GM12873 (cell line): Measurements from ENCODE around the gene ROPN1B.

Source experiments
- TF ChIP-seq, protein P1 (sequence below): IDR thresholded peaks from 2 replicates; pipeline ENCODE4 v1.5.1; 2012; ENCODE audit warnings: low read depth, mild to moderate bottlenecking, moderate library complexity, low read length, control low read depth; ENCODE audit not compliant: insufficient read depth; ENCODE audit errors: missing control alignments

Gene ROPN1B

DNA sequence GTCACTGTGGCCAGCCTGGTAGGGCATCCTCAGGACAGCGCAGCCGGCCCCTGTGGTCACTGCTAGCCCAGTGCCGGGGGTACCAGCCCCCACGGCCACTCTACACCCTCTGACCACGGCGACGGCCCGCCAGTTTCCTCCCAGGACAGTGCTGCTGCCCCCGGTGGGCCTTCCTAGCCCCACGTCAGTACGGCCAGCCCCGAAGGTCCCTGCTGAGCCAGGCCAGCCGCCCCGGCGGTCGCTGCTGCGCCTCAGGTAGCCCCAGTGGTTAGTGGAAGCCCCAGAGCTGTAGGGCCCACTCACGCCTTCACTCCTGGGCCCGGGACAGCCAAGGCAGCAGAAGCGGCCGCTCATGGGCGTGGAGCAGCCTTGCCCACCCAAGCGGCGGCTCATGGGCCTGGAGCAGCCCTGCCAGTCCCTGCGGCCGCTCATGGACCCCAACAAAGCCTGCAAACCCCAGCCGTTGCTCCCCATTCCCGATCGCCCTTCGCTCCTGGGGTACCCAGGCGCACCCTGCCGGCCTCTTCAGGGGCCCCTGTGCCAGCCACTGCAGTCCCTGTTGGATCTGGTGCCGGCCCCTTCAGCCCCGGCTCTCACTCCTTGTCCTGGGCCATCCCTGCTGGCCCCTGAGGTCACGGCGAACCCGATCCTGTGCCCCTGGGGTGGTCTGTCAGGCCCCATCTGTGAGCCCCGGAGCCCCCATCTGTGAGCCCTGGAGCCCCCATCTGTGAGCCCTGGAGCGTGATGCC is 9.5 kb upstream of the ROPN1B start:
- TF ChIP-seq, protein P1, sequence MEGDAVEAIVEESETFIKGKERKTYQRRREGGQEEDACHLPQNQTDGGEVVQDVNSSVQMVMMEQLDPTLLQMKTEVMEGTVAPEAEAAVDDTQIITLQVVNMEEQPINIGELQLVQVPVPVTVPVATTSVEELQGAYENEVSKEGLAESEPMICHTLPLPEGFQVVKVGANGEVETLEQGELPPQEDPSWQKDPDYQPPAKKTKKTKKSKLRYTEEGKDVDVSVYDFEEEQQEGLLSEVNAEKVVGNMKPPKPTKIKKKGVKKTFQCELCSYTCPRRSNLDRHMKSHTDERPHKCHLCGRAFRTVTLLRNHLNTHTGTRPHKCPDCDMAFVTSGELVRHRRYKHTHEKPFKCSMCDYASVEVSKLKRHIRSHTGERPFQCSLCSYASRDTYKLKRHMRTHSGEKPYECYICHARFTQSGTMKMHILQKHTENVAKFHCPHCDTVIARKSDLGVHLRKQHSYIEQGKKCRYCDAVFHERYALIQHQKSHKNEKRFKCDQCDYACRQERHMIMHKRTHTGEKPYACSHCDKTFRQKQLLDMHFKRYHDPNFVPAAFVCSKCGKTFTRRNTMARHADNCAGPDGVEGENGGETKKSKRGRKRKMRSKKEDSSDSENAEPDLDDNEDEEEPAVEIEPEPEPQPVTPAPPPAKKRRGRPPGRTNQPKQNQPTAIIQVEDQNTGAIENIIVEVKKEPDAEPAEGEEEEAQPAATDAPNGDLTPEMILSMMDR = no peak

DNA sequence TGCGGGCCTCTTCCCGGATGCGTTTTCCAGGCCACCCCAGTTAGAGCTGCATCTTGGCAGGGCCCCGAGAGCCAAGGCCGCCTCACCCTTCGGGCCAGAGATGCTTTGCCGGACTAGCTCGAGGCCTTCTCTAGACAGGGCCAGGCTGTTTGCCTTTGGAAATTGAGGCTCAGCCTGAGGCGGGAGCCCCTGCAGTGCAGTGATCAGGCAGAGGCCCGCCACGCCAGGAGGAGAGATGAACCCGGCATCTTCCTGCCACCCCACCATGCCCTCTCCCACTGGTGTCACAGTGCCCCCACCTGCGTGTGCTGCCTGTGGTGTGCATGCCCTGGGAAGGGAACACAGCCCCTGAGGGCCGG is 8.9 kb upstream of the ROPN1B start:
- TF ChIP-seq, protein P1 = no peak

DNA sequence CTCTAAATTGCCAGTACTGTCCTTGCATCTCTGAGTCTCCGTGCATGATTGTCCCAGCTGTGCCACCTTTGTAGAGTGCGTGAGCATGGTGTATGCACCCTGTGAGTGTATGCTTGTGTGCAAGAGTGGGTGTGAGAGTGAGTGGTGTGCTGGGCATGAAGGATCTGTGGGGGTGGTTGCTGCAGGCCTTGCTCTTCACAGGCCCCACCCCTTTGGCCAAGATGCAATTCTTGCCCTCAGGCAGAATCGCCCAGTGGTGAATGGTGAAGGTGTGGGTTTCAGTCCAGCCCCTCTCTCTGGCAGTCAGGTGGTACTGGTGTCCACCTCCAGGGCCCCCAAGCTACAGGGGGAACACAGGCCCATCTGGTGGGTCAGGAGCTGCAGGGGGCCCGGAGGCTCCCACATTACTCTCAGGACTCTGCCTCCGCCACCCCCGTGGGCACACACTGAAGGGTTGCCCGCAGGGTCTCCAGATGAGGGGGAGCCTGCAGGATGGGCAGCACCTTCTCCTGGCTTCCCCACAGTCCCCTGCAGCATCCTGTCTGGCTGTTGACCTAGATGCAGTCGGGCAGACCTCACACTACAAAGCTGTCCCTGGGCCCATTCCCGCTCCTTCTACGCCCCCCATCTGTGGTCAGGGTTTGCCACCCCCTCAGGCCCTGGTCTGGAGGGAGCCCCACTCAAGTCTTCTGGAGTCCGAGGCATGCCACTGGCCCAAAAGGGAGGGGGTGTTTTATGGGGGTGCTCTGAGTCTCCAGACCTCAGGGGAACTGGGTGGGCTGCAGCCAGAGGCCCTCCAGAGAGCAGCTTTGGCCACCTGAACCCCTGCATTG is 8.3 kb upstream of the ROPN1B start:
- TF ChIP-seq, protein P1 = no peak

DNA sequence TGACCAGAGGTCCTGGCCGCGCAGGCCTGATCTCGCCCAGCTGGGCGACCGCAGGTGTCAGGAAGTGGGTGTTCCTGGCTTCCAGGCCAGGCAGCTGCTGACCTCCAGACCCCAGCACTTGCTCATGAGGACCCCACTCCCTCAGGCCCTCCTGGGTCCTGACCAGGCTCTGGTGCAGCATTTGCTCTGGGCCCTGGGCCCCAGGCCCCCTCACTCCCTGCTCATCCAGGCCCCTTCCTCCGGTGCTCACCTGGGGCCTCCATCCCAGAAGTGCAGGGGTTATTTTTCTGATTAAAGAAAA is 7.7 kb upstream of the ROPN1B start:
- TF ChIP-seq, protein P1 = no peak

DNA sequence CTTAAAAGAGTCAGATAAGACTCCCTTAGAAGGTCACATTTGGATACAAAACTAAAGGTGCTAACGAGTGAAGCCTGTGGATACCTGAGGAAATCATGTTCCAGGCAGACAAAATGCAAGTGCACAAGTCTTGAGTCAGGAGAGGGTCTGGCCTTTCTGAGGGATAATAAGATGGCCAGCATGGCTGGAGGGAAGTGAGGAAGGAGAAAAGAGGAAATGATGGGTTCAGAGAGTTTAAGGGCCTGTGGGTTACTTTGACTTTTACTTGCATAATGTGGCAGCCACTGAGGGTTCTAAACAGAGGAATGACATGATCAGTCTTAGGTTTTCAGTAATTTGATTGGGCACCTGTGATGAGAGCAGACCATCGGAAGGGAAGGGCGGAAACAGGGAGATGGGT is 3.5 kb upstream of the ROPN1B start:
- TF ChIP-seq, protein P1 = no peak

DNA sequence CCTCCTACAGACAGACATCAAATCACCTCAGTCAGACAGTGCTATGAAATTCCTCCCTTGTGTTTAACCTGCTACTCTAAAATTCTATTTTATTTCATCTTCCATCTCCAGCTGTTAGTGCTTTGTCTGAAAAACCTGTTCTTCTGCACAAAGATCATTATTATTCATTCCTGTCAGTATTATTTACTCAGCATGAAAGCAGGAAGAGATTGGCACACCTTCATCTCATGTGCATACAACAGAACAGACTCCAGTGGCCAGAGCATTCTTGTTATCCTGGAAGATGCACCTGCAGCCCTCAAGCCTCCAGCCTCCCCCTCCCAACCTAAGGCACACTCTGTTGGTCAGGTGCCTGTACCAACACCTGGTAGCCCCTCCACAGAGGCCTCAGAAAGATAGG is 1.8 kb upstream of the ROPN1B start:
- TF ChIP-seq, protein P1 = no peak

DNA sequence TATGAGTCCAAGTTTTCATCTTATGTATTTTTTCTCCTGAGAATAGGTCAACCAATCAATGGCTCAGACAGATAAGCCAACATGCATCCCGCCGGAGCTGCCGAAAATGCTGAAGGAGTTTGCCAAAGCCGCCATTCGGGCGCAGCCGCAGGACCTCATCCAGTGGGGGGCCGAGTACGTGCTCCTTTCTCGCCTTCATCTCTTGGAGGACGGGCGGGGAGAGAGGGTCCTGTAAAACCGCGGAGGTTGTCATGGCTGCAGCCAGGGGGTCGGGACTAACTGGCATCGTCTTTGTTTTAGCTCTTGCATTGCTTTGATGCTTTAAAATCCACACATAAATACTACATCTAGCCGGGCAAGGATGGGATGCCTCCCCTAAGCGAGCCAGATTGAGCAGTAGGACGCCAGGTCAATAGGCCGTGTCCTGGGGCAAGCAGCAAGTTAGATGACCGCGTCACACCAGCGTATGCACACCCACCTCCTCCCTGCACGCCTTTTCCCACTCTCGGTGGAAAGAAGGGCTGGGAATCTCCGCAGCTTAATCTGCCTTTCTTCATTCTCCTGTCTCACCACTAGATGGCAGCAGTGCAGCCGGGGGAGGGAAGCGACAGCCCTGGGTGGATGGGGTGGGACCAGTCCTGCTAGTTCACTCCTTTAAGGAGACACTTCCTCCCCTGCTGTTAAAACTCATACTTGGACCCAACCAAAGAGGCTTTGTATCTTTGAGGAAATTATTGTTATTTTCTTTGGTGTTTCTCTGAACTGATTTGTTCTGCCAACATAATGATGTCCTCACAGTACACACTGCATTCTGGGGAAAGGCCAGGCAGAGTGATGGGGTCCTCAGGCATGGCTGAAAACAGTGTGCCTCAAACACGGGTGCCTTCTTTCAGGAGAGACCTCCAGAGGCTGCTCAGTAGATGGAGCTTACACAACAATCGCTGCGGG is 3.3 kb downstream of the ROPN1B start:
- TF ChIP-seq, protein P1 = peak; percentile 68
